HG03196 (cell line): ENCODE results near the gene SPEF2.
"Not testable (repeated sequence)": the region's sequence is repeated elsewhere in the genome, so short reads cannot be mapped to it uniquely, and the experiment has no call there.

Experiments
- ATAC-seq: cut with Tn5 transposase; IDR thresholded peaks from one replicate; pipeline ENCODE4 v1.9.1; 2021; ENCODE audit not compliant: unreplicated experiment

The SPEF2 gene

GRCh38 chr5:35815089-35815936 lies 197.7 kb downstream of the SPEF2 start:
- ATAC-seq: no peak

- no peak for ATAC-seq
Observed at GRCh38 chr5:35816881-35817521, 199.3 kb downstream of the SPEF2 start.

- no peak for ATAC-seq
Observed at GRCh38 chr5:35819026-35819425, 201.4 kb downstream of the SPEF2 start.

GRCh38 chr5:35819668-35820067 lies 202.0 kb downstream of the SPEF2 start:
- ATAC-seq: no peak

- ATAC-seq: no peak
Observed at GRCh38 chr5:35820735-35821134, 203.1 kb downstream of the SPEF2 start.

- no peak for ATAC-seq
Observed at GRCh38 chr5:35821513-35821912, 203.8 kb downstream of the SPEF2 start.

- ATAC-seq: no peak
Observed at GRCh38 chr5:35822511-35822910, 204.8 kb downstream of the SPEF2 start.

- ATAC-seq: no peak
Observed at GRCh38 chr5:35823347-35824098, 205.9 kb downstream of the SPEF2 start.

- no peak for ATAC-seq
Observed at GRCh38 chr5:35826056-35826455, 208.4 kb downstream of the SPEF2 start.

GRCh38 chr5:35826554-35826953 lies 208.9 kb downstream of the SPEF2 start:
- ATAC-seq: no peak

GRCh38 chr5:35828082-35828598 lies 210.5 kb downstream of the SPEF2 start:
- ATAC-seq: no peak

GRCh38 chr5:35830587-35830986 lies 212.9 kb downstream of the SPEF2 start:
- no peak for ATAC-seq

GRCh38 chr5:35832762-35833161 lies 215.1 kb downstream of the SPEF2 start:
- no peak for ATAC-seq

- ATAC-seq: no peak
Observed at GRCh38 chr5:35833224-35833623, 215.6 kb downstream of the SPEF2 start.

GRCh38 chr5:35835796-35836742 lies 218.4 kb downstream of the SPEF2 start:
- no peak for ATAC-seq

- no peak for ATAC-seq
Observed at GRCh38 chr5:35838370-35839042, 220.8 kb downstream of the SPEF2 start.

- no peak for ATAC-seq
Observed at GRCh38 chr5:35842856-35843255, 225.2 kb downstream of the SPEF2 start.

GRCh38 chr5:35845508-35845907 lies 227.8 kb downstream of the SPEF2 start:
- not testable (repeated sequence) for ATAC-seq

GRCh38 chr5:35847491-35847890 lies 229.8 kb downstream of the SPEF2 start:
- ATAC-seq: no peak

GRCh38 chr5:35847961-35848360 lies 230.3 kb downstream of the SPEF2 start:
- ATAC-seq: no peak
